Psoas muscle (tissue), 8 donors: ENCODE measurements around the gene GIGYF2. TPM values are rescaled to one million over a fixed set of nuclear protein-coding genes. Genes with fewer than 3 reads are reported as not detected.

Experiments
- ATAC-seq, 4 donors: fragments of 200-7000 bp; cut with Tn5 transposase; one replicate each; pipeline ENCODE4 v1.9.1; 2020; ENCODE audit warnings: moderate library complexity in 3 of 4, mild to moderate bottlenecking in 2 of 4
- DNase-seq, 2 donors: peaks; one replicate each; pipeline ENCODE4 v3.0.0-alpha.2; 2020
- H3K27ac ChIP-seq: fragments of 200-600 bp; one replicate; pipeline ENCODE4 v1.8.0; 2022
- H3K27me3 ChIP-seq, 3 donors: fragments of 200-600 bp in 1 of 3; one replicate each; pipeline versions ENCODE4 v1.6.1 to v1.8.0; 2013 to 2022; ENCODE audit warnings: low read length in 2 of 3, mild to moderate bottlenecking in 2 of 3, moderate library complexity in 1 of 3; ENCODE audit not compliant: insufficient read depth in 3 of 3
- H3K36me3 ChIP-seq, 2 donors: fragments of 200-600 bp in 1 of 2; one replicate each; pipeline versions ENCODE4 v1.6.1 to v1.8.0; 2013 to 2022; ENCODE audit warnings: low read depth in 1 of 2, mild to moderate bottlenecking in 1 of 2, moderate library complexity in 1 of 2; ENCODE audit not compliant: insufficient read depth in 1 of 2
- H3K4me1 ChIP-seq: fragments of 200-600 bp; one replicate; pipeline ENCODE4 v1.8.0; 2022
- H3K4me3 ChIP-seq: fragments of 200-600 bp; one replicate; pipeline ENCODE4 v1.8.0; 2022; ENCODE audit warnings: mild to moderate bottlenecking
- H3K9me3 ChIP-seq: fragments of 200-600 bp; one replicate; pipeline ENCODE4 v1.8.0; 2022
- CTCF ChIP-seq: fragments of 200-600 bp; IDR thresholded peaks from one replicate; pipeline ENCODE4 v1.8.0; 2022; ENCODE audit warnings: antibody characterized with exemption
- WGBS, 3 donors: extraction: QIAGEN DNeasy Blood & Tissue Kit; methylation state at CpG; one replicate each; pipeline versions ENCODE4 v1.1.6 to v1.1.7; 2013; 5-methylcytosine and 5-hydroxymethylcytosine counted together
- intact Hi-C, 2 donors: fragments of 100-400 bp; cut with DNase I; formaldehyde crosslinking; loops; one replicate each; pipeline versions ENCODE4 v1.11.0 to v1.14.2; 2022
- polyA plus RNA-seq, 3 donors: library from polyadenylated mRNA; stranded (reverse); fragments of 200-250 nt; gene quantifications; one replicate each; pipeline ENCODE4 v1.2.3, GENCODE V29; 2013
- total RNA-seq, 4 donors: library from RNA; stranded (reverse); fragmentation: NEBNext Ultra II Directional in 2 of 4; extraction: Animal tissue kit (Norgen Biotek cat#: 25700) in 2 of 4; gene quantifications; one replicate each; pipeline versions ENCODE4 v1.2.1 to v1.2.4, GENCODE V29; 2021 to 2023
- donor health status: healthy with polysubstance abuse.
- donor health status: DM: no; HTN: no; CAD: no; lungs with moderate emphysema.
- donor health status: Bipolar disorder and iron deficiency.
- donor health status: healthy.
- donor health status: DM: yes; HTN: yes; CAD: no.
- donor health status: DM: no; HTN: no; CAD: no.
- donor health status: DM: no; HTN: no; CAD: no.
- donor health status: DM: yes; HTN: yes; CAD: no.

The GIGYF2 gene
- total and polyA plus RNA-seq, 7 donors: 13.8 to 72.6 (median 64.3) TPM

DNA sequence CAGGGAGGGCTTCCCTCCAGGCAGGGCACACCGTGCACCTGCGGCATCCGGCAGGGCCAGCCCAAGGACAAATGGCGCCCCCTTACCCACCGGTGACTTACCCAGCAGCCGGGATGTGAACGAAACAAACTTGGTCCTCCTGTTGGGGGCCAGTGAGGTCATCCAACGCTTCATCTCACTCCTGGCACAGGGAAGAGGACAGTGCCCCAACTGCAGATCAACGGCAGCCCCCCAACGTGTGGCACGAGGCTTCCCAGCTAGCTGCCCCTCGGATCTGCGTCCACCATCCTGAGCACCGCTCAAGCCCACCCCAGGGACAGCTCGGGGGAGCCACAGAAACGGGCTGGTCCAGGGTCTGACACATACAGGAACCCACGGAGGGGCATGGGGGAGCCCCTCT is 185.0 kb downstream of the GIGYF2 start:
- intact Hi-C loops: loop anchor here in 1 of 2 donors (10.0 kb wide), 1 partner anchor 163 kb away; no protein-coding TSS in a partner anchor
- Histone ChIP-seq H3K4me3 (no peak overlapping the region), H3K27ac (no peak overlapping the region), H3K36me3 (no peaks in the 10 kb centered on the region), H3K9me3 (no peaks in the 10 kb centered on the region), H3K27me3 (no peaks in the 10 kb centered on the region), H3K4me1 (no peaks in the 10 kb centered on the region)
- DNase-seq (peak in 1 of 2 donors; percentile 48), ATAC-seq (no peak)
- TF ChIP-seq CTCF: no peak
- WGBS, 3 donors: 88 to 93% (median 90%) methylated on average over 17 of the region's 17 CpGs

- H3K4me1 ChIP-seq: no peaks in the 10 kb centered on the region
- H3K27ac ChIP-seq: no peak overlapping the region
- no peaks in the 10 kb centered on the region for H3K36me3 ChIP-seq
- ATAC-seq (no peak), DNase-seq (no peak)
- WGBS, 3 donors: 88 to 92% (median 89%) methylated on average over 20 of the region's 20 CpGs
- H3K9me3 ChIP-seq: no peaks in the 10 kb centered on the region
- TF ChIP-seq CTCF: no peak
- H3K27me3 ChIP-seq: no peaks in the 10 kb centered on the region
- intact Hi-C loops: loop anchor here in 1 of 2 donors (10.0 kb wide), 1 partner anchor 162 kb away; no protein-coding TSS in a partner anchor
- H3K4me3 ChIP-seq: no peak overlapping the region
Observed at GRCh38 chr2:232882505-232883115, 185.5 kb downstream of the GIGYF2 start.

DNA sequence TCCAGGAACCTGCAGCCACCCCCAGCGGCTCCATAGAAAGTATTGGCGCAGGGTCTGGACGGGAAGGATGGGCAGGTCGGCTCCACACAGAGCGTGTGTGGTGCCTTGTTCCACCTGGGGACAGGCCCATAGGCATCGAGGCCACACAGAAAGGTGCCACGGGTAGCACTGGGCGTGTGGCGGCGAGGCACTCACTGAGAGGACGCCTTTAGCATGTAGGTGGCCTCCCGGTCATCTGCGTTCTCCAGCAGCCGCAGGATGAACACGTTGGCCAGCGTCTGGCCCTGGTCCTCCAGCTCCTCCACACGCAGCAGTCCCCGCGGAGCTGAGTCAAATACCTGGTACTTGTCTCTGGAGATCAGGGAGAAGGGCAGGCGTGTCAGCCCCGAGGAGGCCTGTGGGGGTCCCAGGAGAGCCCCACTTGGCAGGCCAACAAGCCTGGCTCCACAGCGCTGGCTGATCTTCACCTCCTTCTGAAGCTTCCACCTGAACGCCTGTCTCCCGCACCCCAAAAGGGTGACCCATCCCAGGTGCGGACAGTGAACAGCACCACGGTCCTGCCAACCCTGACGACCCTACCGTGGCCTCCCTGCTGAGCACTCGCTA is 186.1 kb downstream of the GIGYF2 start:
- no peak for ATAC-seq
- 89 to 90% (median 89%) methylated on average over 29 of the region's 29 CpGs for WGBS, 3 donors
- Histone ChIP-seq H3K4me1 (no peaks in the 10 kb centered on the region), H3K27me3 (no peaks in the 10 kb centered on the region), H3K9me3 (no peaks in the 10 kb centered on the region), H3K27ac (no peak overlapping the region), H3K4me3 (no peak overlapping the region), H3K36me3 (no peaks in the 10 kb centered on the region)
- no peak for TF ChIP-seq CTCF
- intact Hi-C loops: loop anchor here in 1 of 2 donors (10.0 kb wide), 1 partner anchor 162 kb away; no protein-coding TSS in a partner anchor
- DNase-seq: peak in 1 of 2 donors; percentile 6

DNA sequence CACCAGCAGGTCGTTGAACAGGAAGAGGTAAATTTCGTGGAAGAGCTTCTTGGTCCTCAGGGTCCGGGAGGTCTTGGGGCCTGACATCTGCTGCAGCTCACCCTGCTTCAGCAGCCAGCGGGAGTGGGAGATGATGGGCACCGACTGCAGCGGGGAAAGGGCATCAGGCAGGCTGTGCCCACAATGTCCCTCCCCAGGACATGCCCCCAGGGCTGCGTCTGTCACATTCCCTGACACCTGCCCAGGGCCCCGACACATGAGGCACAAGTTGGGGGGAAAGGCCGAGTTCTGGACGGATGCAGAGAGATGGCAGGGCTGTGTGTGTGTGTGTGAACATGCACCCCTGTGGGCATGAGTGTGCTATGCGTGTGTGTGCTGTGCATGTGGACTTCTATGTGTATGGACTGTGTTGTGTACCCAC is 186.9 kb downstream of the GIGYF2 start:
- H3K27ac ChIP-seq: no peak overlapping the region
- no peaks in the 10 kb centered on the region for H3K9me3 ChIP-seq
- no peak overlapping the region for H3K4me3 ChIP-seq
- no peak for ATAC-seq
- DNase-seq: no peak
- no peaks in the 10 kb centered on the region for H3K4me1 ChIP-seq
- no peak for TF ChIP-seq CTCF
- no peaks in the 10 kb centered on the region for H3K27me3 ChIP-seq
- 78 to 84% (median 80%) methylated on average over 11 of the region's 11 CpGs for WGBS, 3 donors
- intact Hi-C loops: loop anchor here in 1 of 2 donors (10.0 kb wide), 1 partner anchor 161 kb away; no protein-coding TSS in a partner anchor
- no peaks in the 10 kb centered on the region for H3K36me3 ChIP-seq
